Measurements from ENCODE around the gene FUBP3. TPM values are rescaled to one million over a fixed set of nuclear protein-coding genes. Genes with fewer than 3 reads are reported as not detected.

The FUBP3 gene
- total RNA-seq, 1 experiment from 2014 or later, result 62.7 TPM

DNA sequence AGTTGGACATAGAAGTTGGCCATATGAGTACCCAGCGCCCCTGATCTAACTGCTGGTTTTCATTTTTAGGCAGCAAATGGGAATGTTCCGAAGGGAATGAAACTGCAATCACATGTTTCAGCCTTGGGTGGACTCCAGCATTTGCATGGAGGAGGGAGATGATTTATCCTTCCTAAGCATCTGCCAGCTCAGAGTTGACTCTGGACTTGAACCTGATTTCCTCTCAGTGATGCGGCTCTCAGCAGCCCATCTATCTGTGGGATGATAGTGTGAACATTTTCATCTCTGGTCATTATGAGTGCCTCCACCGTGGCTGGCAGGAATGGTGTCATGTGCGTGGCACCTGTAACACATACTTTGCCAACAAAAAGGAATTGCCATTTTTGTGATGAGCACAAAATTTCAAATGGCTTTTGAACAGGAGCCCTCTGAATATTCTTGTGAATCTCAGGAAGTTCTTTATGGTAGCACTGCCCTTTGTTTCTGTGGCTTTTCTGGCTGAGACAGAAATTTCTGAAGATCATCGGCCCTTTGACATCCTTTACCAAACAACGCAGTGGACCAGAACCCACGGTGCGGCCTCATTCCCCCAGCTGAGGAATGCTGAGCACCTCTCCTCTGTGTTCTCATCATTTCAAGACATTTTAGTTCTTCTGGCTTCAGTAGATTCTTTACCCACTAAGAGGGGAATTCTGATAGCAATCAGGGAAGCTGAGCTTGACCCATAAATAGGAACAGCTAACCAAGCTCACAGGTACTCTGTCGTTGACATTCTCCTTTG is 28.5 kb downstream of the FUBP3 start:
- no peak for DNase-seq (ENCODE audit: low spot score)

DNA sequence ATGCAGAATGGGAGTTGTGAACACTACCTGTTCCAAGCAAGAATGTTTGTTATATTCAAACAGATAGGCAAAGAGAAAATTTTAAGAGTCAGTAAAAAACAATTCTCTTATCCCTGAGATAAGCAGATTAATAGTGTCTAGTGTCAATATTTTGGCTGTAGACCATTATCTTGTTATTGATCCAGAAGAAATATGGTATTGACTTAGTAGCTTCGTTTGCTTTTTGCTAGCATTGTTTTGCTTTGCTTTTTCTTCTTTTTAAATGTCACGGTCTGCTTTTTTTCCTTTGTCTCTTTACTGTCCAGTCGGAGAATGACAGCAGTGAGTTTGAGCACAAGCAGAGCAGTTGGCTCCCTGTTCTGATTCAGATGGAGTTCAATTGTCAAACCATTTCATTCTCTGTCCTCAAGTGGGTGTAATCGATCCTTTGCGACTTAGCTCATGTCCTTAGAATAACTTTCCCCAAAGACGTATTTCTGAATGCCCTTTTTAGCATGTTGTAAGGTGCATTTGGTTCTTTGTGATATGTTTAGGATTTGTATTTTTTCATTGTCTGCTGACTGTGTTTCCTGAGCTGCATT is 29.3 kb downstream of the FUBP3 start:
- no peak for DNase-seq (ENCODE audit: low spot score)

DNA sequence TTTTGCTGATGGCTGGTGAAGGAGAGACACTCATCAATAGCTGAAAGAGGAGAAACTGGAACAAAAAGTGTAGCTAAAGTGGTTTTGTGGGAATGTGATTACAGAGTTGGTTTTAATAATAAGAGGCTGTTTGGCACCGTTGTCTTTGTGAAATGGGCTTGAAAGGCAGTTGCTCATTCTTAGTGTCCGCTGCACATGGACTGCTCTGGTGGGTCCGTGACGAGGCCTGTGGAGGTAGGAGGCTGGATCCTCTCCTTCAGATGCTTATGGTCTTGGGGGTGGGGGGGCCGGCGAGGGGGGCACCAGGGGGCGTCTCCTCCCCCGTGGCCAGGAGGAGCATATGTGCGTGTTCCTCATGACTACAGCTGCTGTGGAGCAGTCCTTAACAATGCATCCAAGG is 29.8 kb downstream of the FUBP3 start:
- no peak for DNase-seq (ENCODE audit: low spot score)

DNA sequence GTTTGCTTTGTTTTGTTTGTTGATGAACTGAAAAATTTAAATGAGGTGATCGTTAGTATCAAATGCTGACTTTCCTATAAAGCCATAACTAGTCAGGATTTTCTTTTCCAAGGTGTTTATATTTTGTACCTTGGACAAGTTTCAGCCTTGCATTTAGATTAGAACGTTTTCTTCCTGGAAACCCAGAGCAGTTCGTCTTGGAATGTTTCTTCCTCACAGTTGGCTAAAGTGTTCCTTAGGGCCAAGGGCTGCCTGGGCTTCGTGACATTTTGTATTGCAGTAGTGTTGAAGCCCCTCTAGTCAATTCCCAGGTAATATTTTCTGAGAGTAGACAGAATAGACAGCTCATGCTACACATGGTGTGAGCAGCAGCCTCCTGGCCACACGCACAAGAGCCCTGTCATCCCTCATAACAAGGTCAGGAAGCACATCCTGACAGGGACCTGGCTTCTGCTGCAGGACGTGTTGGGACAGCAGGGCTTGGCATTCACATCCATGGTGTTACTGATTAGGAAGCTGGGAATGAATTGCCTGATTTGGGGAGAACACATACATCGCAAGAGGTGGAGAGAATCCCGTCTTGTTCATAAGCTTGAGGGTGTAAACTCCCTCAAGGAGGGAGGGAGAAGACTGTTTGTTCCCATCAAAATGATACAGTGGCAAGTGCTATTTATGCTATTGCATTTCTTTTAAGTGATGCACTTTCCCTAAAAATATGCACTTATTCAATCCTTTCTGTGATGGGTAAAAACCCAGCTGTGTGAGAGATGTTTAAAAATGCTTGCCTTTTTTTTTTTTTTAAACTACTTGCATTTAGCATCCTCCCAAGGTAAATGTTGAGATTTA is 31.7 kb downstream of the FUBP3 start:
- no peak for DNase-seq (ENCODE audit: low spot score)

DNA sequence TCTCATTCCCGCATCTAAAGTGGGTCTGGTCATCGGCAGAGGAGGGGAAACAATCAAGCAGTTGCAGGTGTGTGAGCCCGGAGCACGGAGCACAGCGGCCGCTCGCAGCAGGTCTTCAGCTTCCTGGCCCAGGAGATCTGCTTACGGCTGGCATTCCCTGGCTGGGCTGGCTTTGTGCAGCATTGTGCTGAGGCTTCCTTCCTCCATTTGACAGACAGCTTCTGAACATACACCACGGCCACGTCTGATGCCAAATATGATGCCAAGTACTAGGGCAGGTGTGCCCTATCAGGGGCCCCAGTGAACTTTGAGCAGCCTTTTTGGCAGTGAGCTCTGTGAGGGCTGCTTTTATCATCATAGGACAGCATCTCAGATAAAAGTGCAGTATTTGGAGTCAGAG is 37.1 kb downstream of the FUBP3 start:
- DNase-seq (ENCODE audit: low spot score), result no peak

DNA sequence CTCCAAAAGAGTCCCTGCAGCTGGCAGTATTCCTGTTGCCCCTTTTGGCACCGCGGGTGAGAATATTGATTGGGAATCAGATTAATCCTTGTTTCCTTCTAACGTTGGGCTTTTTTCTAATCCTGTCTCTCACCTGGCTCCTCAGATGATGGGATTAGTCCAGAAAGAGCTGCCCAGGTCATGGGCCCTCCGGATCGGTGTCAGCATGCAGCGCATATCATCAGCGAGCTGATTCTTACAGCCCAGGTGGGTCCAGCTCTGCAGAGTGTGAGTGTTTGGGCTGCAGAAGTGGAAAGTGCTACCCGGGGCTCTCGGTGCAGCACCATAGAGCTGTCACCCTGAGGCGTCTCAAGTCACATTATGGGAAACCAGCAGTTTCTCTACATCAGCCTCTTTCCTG is 44.1 kb downstream of the FUBP3 start:
- no peak for DNase-seq (ENCODE audit: low spot score)

DNA sequence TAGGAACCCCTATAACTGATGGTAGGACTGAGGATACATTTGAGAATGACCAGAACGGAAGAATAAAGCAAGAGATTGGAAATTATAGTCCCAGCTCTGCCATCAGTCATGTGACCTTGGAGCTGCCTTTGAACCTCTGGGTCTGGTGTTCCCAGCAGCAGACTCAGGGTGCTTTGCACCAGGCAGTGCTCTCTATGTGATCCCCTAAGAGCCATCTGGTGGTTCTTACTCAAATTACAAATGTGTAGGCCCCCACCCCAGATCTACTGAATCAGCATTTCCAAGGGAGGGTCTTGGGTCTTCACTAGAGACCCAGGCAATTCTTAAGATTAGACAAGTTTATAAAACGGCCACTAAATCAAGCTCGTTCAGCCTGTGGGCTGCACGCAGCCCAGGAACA is 44.8 kb downstream of the FUBP3 start:
- no peak for DNase-seq (ENCODE audit: low spot score)

DNA sequence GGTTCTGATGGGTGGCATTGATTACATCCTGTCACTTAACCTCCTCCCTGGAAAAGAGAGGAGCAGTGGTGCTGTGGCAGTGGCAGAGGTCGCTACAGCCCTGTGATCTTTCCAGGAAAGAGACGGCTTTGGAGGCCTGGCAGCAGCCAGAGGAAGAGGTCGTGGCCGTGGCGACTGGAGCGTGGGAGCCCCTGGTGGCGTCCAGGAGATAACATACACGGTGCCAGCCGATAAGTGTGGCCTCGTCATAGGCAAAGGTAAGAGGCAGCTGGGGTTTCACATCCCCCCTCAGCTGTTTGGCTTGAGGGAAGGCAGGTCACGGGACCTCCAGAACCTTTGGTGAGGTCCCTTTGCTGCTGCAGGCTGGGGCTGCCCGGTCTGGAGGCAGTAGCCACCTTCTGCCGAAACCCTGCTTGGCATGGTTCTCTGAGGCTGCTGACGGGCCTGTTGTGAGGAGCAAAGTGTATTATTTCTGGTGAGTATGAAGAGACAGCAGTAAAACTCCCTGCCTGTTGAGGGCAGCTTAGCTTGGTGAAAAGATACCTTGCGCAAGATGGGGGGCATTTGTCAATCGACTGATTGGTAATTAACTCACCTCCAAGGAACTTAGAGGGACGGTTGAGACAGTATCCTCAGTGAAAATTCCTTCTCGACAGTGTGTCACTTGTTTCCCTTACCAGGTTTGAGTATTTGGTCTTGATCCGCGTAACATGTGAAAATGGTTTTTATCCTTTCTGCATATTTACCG is 47.0 kb downstream of the FUBP3 start:
- DNase-seq (ENCODE audit: low spot score), result no peak

DNA sequence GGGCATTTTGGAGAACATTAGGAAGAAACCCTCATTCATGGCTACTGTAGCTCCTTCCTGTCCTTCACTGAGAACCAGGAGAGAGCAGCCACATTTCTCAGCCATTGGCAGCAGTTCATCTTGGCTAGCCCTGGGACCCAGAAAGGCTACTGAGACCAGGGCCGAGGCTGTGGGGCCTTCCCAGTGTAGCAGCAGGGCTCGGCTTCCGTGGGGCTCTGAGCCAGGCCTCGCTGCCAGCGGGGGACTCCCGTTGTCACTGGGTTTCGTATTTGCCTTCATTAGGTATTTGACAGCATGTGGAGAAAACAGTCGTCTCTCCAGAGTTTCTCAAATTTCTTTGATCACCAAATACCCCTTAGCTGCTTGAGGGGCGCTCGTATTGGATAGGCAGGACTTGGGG is 47.7 kb downstream of the FUBP3 start:
- DNase-seq (ENCODE audit: low spot score), result no peak

DNA sequence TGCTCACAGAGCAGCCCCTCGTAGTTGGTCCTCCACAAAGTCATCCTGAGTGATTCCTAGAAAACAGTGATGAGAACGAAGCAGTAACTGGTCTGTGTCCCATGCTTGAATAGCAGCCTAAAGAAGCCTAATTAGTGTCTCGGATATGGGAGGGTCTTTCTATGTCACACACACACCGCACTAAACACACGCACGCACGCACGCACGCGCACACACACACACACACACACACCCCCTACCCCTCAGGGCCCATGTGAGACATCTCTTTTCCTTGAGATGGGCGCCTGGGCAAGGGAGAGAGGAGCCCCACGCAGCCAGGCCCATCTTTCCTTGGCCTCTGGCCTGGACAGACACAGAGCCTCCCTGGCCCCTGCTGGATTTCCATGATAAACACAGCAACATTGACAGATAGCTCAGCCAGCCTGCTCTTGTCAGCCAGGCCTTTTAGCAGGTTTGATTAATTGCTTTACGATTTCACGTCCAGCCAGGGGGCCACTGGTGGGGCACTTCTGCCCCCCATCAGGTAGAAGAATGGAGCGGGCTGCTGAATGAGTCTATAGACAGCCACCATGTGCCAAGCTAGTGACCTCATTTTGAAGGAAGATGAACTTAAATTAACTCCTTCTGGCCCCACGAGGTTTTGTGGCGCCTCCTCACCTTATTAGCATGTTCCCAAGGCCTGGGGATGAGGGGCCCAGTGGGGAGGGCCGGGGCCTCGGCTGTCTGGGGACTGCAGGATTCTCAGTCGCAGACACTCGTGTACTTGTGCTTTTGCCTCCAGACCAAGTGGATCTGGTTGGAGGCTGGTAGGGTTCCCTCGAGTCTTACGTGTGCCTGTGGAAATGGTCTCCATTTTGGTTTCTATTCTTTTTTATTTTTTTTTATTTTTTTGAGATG is 48.8 kb downstream of the FUBP3 start:
- DNase-seq (ENCODE audit: low spot score), result no peak

DNA sequence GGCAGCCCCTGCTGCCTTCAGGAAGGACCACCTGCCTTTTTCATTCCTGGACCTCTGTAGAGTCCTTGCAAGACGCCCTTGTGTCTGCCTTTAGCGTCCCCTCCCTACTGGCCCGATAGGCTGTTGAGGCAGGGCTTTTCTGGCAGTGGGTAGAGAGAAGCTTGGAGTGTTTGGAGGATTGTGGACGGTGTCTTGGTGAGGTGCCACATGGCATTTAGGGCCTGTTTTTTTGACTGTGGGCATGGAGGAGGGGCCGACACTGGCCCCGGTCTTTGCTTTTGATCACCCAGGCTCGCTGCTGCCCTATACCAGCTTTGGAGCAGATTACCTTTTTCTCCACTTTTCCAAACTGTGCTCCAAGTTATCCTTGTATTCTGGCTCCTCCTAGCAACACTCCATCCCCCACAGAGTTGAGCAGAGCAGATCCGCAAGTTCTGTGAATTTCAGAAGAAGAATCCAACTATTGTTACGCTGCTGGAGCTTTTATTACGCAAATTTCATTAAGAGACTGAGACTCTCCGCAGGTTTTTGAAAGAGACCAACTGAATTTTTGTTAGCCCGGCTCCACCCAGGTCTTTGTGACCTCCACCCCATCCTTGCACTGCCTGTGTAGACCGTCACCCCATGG is 50.2 kb downstream of the FUBP3 start:
- DNase-seq (ENCODE audit: low spot score), result no peak

DNA sequence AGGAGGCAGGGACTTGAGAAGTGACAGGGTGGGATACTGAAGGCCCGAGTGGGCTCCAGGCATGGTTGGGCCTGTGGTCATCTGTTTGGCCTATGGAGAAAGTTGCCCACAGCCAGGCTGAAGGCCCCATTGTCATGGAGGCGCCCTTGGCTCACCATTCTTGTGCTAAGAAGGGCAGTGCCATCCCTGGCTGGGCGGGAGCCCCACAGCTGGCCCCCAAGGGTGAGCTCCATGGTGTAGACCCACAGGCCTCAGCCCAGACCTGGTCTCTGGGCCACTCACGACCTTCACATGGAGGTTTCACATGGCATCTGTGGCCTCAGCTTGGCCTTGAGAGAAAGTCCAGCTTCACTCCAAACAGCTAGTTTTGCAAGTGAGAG is 50.7 kb downstream of the FUBP3 start:
- DNase-seq (ENCODE audit: low spot score), result no peak

DNA sequence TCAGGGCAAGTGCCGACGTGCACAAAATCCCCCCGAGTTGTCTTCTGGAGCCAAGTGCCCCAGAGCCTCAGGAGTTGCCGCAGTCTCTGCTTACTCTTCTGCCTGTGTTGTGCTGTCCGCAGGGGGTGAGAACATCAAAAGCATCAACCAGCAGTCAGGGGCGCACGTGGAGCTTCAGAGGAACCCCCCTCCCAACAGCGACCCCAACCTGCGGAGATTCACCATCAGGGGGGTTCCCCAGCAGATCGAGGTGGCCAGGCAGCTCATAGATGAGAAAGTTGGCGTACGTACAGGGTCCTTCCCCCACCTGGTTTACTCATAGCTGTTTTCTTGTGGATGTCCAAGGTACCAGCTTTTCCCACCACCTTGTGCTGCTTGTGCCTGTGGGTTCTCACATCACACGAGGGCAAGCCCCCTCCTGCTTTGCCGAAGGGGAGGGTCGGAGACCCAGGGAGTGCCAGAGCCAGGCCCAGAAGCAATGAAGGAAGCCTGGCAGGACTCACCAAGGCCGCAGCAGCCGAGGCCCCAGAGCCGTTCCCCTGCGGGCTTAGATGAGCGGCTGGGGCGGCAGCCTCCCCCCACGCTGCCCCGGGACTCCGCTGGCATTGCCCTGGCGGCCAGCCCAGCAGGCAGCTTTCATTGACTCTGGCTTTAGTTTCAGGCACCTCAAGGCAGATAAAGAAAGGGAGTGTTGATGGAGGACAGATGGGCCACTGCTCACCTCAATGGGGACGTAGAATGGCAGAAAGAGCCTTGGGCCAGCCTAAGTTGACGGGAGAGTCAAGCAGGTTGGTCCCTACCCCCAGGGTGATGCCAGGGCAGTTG is 51.3 kb downstream of the FUBP3 start:
- no peak for DNase-seq (ENCODE audit: low spot score)

DNA sequence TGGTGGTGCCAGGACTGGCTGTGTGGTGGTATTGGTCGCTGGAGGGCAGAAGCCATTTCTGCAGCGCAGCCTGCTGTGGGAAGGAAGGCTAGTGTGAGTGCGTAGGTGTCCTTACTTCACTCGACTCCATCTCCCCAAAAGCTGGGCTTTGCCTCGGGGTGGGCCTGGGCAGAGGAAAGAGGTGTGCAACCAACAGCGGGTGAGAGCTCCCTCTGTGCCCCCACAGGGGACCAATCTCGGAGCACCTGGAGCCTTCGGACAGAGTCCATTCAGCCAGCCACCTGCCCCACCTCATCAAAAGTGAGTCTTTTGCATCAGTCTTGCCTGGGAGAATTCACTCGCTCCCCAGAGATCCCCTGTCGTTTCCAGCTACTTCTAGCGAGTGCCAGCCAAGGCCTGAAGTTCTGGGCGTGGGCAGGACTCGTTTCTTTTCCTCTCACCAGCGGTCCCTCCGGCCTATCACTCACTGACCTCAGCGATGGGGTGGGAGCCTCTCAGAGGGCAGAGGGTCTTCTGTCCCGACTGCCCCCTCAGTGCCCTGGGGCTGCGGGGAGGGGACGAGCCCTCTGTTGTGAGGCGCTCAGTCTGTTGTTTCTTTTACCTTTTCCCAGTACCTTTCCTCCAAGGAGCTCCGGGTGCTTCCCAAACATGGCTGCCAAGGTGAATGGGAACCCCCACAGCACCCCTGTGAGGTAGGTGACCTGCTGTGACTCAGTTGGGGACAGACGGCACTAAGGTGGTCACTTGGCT is 52.1 kb downstream of the FUBP3 start:
- DNase-seq (ENCODE audit: low spot score), result no peak

DNA sequence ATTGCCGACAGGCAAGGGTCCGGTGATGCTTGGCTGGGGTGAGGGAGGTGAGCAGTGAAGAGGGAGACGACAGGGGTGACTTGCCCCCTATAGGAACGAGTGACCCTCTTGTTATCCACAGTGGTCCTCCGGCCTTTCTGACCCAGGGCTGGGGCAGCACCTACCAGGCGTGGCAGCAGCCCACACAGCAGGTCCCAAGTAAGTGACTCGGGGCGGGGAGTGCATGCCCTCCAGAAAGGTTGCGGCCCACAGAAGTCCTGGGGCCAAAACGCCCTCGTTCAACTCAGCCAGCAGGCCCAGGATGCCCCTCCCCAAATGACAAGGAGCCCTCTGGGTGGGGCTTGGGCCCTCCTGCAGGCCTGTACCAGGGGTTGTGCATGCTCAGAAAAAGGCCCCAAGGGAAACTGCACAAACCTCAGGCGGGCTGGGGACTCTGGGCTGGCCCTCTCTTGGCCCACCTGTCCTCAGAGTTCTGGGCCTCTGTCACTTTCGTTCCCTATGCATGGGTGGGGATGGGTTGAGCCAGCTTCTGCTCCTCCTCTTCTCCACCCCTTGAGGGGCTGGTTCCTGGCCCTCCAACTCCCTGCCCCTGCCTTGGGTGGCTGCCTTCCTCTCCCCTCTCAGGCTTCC is 52.8 kb downstream of the FUBP3 start:
- DNase-seq (ENCODE audit: low spot score), result no peak

DNA sequence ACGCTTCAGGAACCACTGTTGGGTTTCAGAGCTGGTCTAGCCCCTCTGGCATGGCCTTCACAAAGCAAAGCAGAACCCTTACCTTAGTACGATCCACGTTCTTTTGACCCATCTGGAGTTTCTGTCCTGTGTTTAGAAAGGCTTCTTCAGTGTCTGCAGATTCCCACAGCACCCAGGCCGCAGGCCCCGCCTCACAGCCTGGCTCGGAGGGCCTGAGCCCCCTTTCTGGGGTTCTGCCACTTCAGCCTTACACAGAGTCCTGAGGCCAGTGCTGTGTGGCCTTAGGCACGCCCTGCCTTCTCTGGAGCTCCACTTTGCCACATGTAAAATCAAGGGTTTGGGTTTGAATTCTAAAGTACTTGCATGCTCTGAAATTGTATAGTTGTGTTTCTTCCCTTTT is 53.5 kb downstream of the FUBP3 start:
- no peak for DNase-seq (ENCODE audit: low spot score)

DNA sequence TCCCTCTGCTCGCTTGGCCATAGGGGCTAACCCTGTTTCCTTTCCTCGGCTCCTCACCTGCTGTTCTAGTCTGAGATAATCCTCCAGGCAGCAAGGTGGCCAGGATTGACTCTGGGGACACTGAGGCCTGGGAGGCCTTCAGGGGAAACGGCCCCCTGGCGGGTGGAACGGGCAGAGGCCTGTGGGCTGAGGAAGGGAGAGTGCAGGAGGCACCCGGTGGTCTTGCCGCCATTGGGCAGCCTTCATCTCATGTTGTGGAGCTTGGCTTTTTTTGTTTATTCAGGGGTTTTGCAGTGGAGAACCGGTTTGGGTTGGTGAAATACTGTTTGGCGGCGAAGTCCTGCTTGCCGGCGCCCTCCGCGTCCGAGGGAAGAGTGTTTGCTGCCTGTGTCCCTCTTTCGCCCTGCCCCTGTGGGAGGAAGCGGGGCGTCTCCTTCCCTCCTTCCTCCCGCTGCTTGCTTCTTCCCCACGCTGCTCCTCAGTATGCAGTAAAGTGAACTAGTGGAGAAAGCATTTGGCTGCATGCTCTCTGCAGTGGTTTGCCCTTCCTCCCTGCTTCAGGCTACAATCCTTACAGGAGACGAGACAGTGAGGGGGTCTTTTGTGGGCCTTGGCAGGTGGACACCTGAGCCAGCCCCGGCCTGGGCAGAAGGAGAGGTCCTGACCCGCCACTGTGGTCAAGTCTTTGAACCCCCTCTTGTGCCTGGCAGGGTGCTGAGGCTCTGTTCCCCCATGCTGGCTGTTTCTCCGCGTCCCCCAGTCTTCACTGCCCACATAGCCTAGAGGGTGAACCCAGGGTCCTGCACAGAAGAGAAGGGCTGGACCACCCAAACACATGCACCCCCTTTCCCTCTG is 54.2 kb downstream of the FUBP3 start:
- no peak for DNase-seq (ENCODE audit: low spot score)
